Adrenal gland (tissue), 5 donors: ENCODE measurements around the gene SLC6A5.

Source experiments
- CTCF ChIP-seq, 6 experiments: fragments of 450-650 bp in 4 of 6; fragments of 200-600 bp in 2 of 6; sonication (generic) in 1 of 6; IDR thresholded peaks; 1 replicate in 5 of 6; 2 replicates in 1 of 6; pipeline versions ENCODE4 v1.5.1 to v1.8.0; 2016 to 2021; ENCODE audit warnings: antibody characterized with exemption in 6 of 6, mild to moderate bottlenecking in 2 of 6, moderate library complexity in 1 of 6
- POLR2A ChIP-seq, 2 donors: fragments of 450-650 bp; IDR thresholded peaks; one replicate each; pipeline ENCODE4 v1.6.1; 2017; ENCODE audit warnings: antibody characterized with exemption in 2 of 2, mild to moderate bottlenecking in 2 of 2, moderate library complexity in 1 of 2
- donor health status: DM: no; HTN: no; CAD: no.

- TF ChIP-seq CTCF (IDR thresholded peaks at IDR 0.05), result no peak
- no peak for TF ChIP-seq POLR2A (IDR thresholded peaks at IDR 0.05)
Measured at GRCh38 chr11:20617346-20618005, 18.1 kb downstream of the SLC6A5 start.
